Mesenchymal stem cell (in vitro differentiated cells and primary cell): ENCODE results near the gene COL27A1.

Experiments used
- DNase-seq: peaks from one replicate; pipeline ENCODE4 v3.0.0-alpha.2; 2013
- H2AFZ ChIP-seq: one replicate; pipeline ENCODE4 v1.6.1; 2013; ENCODE audit warnings: low read depth, mild to moderate bottlenecking, control low read depth, inconsistent platforms, low read length, moderate library complexity
- H2AK5ac ChIP-seq: 2 replicates; pipeline ENCODE4 v1.6.1; 2013; ENCODE audit warnings: low read length, moderate library complexity, mild to moderate bottlenecking, inconsistent platforms; ENCODE audit not compliant: severe bottlenecking
- H2BK120ac ChIP-seq: one replicate; pipeline ENCODE4 v1.6.1; 2013; ENCODE audit warnings: low read depth, mild to moderate bottlenecking, inconsistent platforms, low read length, moderate library complexity
- H2BK12ac ChIP-seq, 2 experiments: one replicate each; pipeline ENCODE4 v1.6.1; 2013; ENCODE audit warnings: inconsistent platforms in 2 of 2, low read length in 2 of 2, mild to moderate bottlenecking in 2 of 2, moderate library complexity in 2 of 2, control low read depth in 1 of 2
- H2BK15ac ChIP-seq: one replicate; pipeline ENCODE4 v1.6.1; 2013; ENCODE audit warnings: mild to moderate bottlenecking, low read depth, inconsistent platforms; ENCODE audit not compliant: poor library complexity, severe bottlenecking
- H2BK5ac ChIP-seq: 2 replicates; pipeline ENCODE4 v1.6.1; 2013; ENCODE audit warnings: low read depth, mild to moderate bottlenecking, low read length, control low read depth, inconsistent platforms; ENCODE audit not compliant: poor library complexity, severe bottlenecking
- H3K14ac ChIP-seq, 2 experiments: one replicate each; pipeline ENCODE4 v1.6.1; 2013; ENCODE audit warnings: inconsistent platforms in 2 of 2, low read length in 2 of 2, control low read depth in 1 of 2, mild to moderate bottlenecking in 1 of 2, moderate library complexity in 1 of 2
- H3K18ac ChIP-seq, 2 experiments: one replicate each; pipeline ENCODE4 v1.6.1; 2013; ENCODE audit warnings: inconsistent platforms in 2 of 2, low read length in 2 of 2, control low read depth in 1 of 2, low read depth in 1 of 2, mild to moderate bottlenecking in 1 of 2
- H3K23ac ChIP-seq, 2 experiments: one replicate each; pipeline ENCODE4 v1.6.1; 2013; ENCODE audit warnings: inconsistent platforms in 2 of 2, low read length in 2 of 2, mild to moderate bottlenecking in 2 of 2, moderate library complexity in 2 of 2, control low read depth in 1 of 2
- H3K27ac ChIP-seq: 2 replicates; pipeline ENCODE4 v1.5.1; 2013; ENCODE audit warnings: mild to moderate bottlenecking, moderate library complexity, low read length, control low read depth, inconsistent platforms; ENCODE audit not compliant: poor library complexity, severe bottlenecking
- H3K27me3 ChIP-seq, 2 experiments: 2 replicates each; pipeline versions ENCODE4 v1.6.1 to v1.7.0; 2013; ENCODE audit warnings: low read length in 2 of 2, mild to moderate bottlenecking in 2 of 2, moderate library complexity in 2 of 2, control low read depth in 1 of 2, inconsistent platforms in 1 of 2; ENCODE audit not compliant: control insufficient read depth in 1 of 2, insufficient read depth in 1 of 2
- H3K36me3 ChIP-seq, 2 experiments: 2 replicates each; pipeline versions ENCODE4 v1.6.1 to v1.7.0; 2013; ENCODE audit warnings: low read length in 2 of 2, control low read depth in 1 of 2, inconsistent platforms in 1 of 2, low read depth in 1 of 2, mild to moderate bottlenecking in 1 of 2; ENCODE audit not compliant: insufficient read depth in 2 of 2, control insufficient read depth in 1 of 2
- H3K4ac ChIP-seq, 2 experiments: one replicate each; pipeline ENCODE4 v1.6.1; 2013; ENCODE audit warnings: inconsistent platforms in 2 of 2, low read length in 2 of 2, mild to moderate bottlenecking in 2 of 2, moderate library complexity in 2 of 2, control low read depth in 1 of 2, low read depth in 1 of 2
- H3K4me1 ChIP-seq: 2 replicates; pipeline ENCODE4 v1.6.1; 2013; ENCODE audit warnings: low read depth, low read length, control low read depth; ENCODE audit not compliant: control insufficient read depth, insufficient read depth
- H3K4me2 ChIP-seq: 2 replicates; pipeline ENCODE4 v1.6.1; 2013; ENCODE audit warnings: low read length, mild to moderate bottlenecking, inconsistent platforms; ENCODE audit not compliant: poor library complexity, severe bottlenecking
- H3K4me3 ChIP-seq, 2 experiments: 2 replicates each; pipeline versions ENCODE4 v1.5.1 to v1.7.0; 2013; ENCODE audit warnings: low read length in 2 of 2, mild to moderate bottlenecking in 2 of 2, control low read depth in 1 of 2, low read depth in 1 of 2; ENCODE audit not compliant: insufficient read depth in 1 of 2
- H3K79me1 ChIP-seq: replicated peaks from 2 replicates; pipeline ENCODE4 v1.6.1; 2013; ENCODE audit warnings: mild to moderate bottlenecking, control low read depth, low read length, inconsistent platforms; ENCODE audit not compliant: poor library complexity, severe bottlenecking
- H3K9ac ChIP-seq: 2 replicates; pipeline ENCODE4 v1.7.0; 2013; ENCODE audit warnings: mild to moderate bottlenecking, low read length, moderate library complexity
- H3K9me3 ChIP-seq: 2 replicates; pipeline ENCODE4 v1.7.0; 2013; ENCODE audit warnings: mild to moderate bottlenecking, low read length; ENCODE audit not compliant: control insufficient read depth
- H4K8ac ChIP-seq: one replicate; pipeline ENCODE4 v1.6.1; 2013; ENCODE audit warnings: inconsistent platforms, mild to moderate bottlenecking, low read length, moderate library complexity
- H4K91ac ChIP-seq: one replicate; pipeline ENCODE4 v1.6.1; 2013; ENCODE audit warnings: mild to moderate bottlenecking, low read length, inconsistent platforms
- WGBS: methylation state at CpG from one replicate; pipeline ENCODE4 v1.1.7; 2013; ENCODE audit warnings: mixed read lengths; 5-methylcytosine and 5-hydroxymethylcytosine counted together

The COL27A1 gene

GRCh38 chr9:114212826-114213225 lies 57.5 kb downstream of the COL27A1 start:
- Histone ChIP-seq H3K27ac (peak overlapping the region; percentile 13), H4K8ac (no peak overlapping the region), H3K18ac (peak overlapping the region in 1 of 2 experiments; percentile 13), H3K27me3 (no peaks in the 10 kb centered on the region), H2BK5ac (no peak overlapping the region), H2BK15ac (no peak overlapping the region), H3K4ac (no peak overlapping the region), H3K14ac (no peak overlapping the region), H3K23ac (no peak overlapping the region), H3K9ac (no peak overlapping the region), H3K9me3 (no peaks in the 10 kb centered on the region), H2BK12ac (no peak overlapping the region), H3K4me3 (no peak overlapping the region), H2AFZ (no peak overlapping the region), H3K36me3 (peaks cover 23 to 66% of the 10 kb centered on the region in 2 experiments), H4K91ac (no peak overlapping the region), H2BK120ac (no peak overlapping the region), H3K4me1 (peaks cover 24% of the 10 kb centered on the region), H2AK5ac (peak overlapping the region; percentile 3), H3K79me1 (no peaks in the 10 kb centered on the region), H3K4me2 (no peak overlapping the region)
- no peak for DNase-seq
- WGBS: 97% methylated on average over 5 of the region's 5 CpGs

GRCh38 chr9:114213566-114213965 lies 58.2 kb downstream of the COL27A1 start:
- Histone ChIP-seq H3K4ac (no peak overlapping the region), H4K8ac (no peak overlapping the region), H3K9ac (no peak overlapping the region), H3K9me3 (no peaks in the 10 kb centered on the region), H2BK15ac (no peak overlapping the region), H3K27ac (no peak overlapping the region), H2BK12ac (no peak overlapping the region), H3K14ac (no peak overlapping the region), H3K18ac (no peak overlapping the region), H2AFZ (no peak overlapping the region), H2AK5ac (no peak overlapping the region), H4K91ac (no peak overlapping the region), H3K27me3 (no peaks in the 10 kb centered on the region), H3K36me3 (peaks cover 23 to 70% of the 10 kb centered on the region in 2 experiments), H3K4me2 (no peak overlapping the region), H3K4me1 (peaks cover 26% of the 10 kb centered on the region), H3K4me3 (no peak overlapping the region), H2BK120ac (no peak overlapping the region), H3K23ac (no peak overlapping the region), H3K79me1 (no peaks in the 10 kb centered on the region), H2BK5ac (no peak overlapping the region)
- WGBS: 91% methylated on average over 6 of the region's 6 CpGs
- DNase-seq: no peak

GRCh38 chr9:114214181-114214580 lies 58.8 kb downstream of the COL27A1 start:
- 91% methylated on average over 6 of the region's 6 CpGs for WGBS
- Histone ChIP-seq H3K4me2 (no peak overlapping the region), H3K4me3 (no peak overlapping the region), H3K4ac (no peak overlapping the region), H3K18ac (no peak overlapping the region), H2BK15ac (no peak overlapping the region), H2BK120ac (no peak overlapping the region), H2BK12ac (no peak overlapping the region), H3K36me3 (peaks cover 23 to 65% of the 10 kb centered on the region in 2 experiments), H2AK5ac (no peak overlapping the region), H3K27ac (no peak overlapping the region), H3K4me1 (peaks cover 29% of the 10 kb centered on the region), H3K79me1 (peaks cover 2% of the 10 kb centered on the region), H2AFZ (no peak overlapping the region), H2BK5ac (no peak overlapping the region), H3K9me3 (no peaks in the 10 kb centered on the region), H3K14ac (no peak overlapping the region), H4K91ac (no peak overlapping the region), H3K27me3 (no peaks in the 10 kb centered on the region), H3K9ac (no peak overlapping the region), H4K8ac (no peak overlapping the region), H3K23ac (no peak overlapping the region)
- no peak for DNase-seq

- Histone ChIP-seq H3K4ac (no peak overlapping the region), H2AFZ (no peak overlapping the region), H3K14ac (no peak overlapping the region), H2BK5ac (no peak overlapping the region), H4K8ac (no peak overlapping the region), H4K91ac (no peak overlapping the region), H3K4me1 (peaks cover 33% of the 10 kb centered on the region), H3K23ac (no peak overlapping the region), H3K36me3 (peaks cover 16 to 59% of the 10 kb centered on the region in 2 experiments), H2BK15ac (no peak overlapping the region), H2AK5ac (peak overlapping the region; percentile 54), H3K4me2 (no peak overlapping the region), H2BK120ac (no peak overlapping the region), H3K4me3 (no peak overlapping the region), H3K18ac (no peak overlapping the region), H3K79me1 (peaks cover 2% of the 10 kb centered on the region), H3K9me3 (no peaks in the 10 kb centered on the region), H3K27me3 (no peaks in the 10 kb centered on the region), H2BK12ac (no peak overlapping the region), H3K27ac (no peak overlapping the region), H3K9ac (no peak overlapping the region)
- WGBS: 97% methylated on average over 7 of the region's 7 CpGs
- no peak for DNase-seq
Measured at GRCh38 chr9:114214686-114215414, 59.5 kb downstream of the COL27A1 start.
